IMR-90 (cell line): Measurements from ENCODE around the gene SLC39A11. TPM values are rescaled to one million over a fixed set of nuclear protein-coding genes. Genes with fewer than 3 reads are reported as not detected.
A peak's percentile ranks its signal among the peaks of the same experiment; 100 is the strongest.

Experiments used
- ATAC-seq: fragments of 200-7000 bp; cut with Tn5 transposase; 2 replicates; pipeline ENCODE4 v1.9.1; 2020; ENCODE audit warnings: low read depth, mild to moderate bottlenecking, moderate library complexity
- BruUV-seq: library from RNA; stranded (reverse); fragments of 400-500 nt; replicated peaks from 2 replicates; lab custom pipeline; 2021; lab: Mats Ljungman, UMichigan
- CTCF ChIA-PET: fragments of 300-600 bp; formaldehyde crosslinking; extraction: SDS; loops from one replicate; lab custom pipeline; 2021; ENCODE audit warnings: antibody characterized with exemption; lab: Yijun Ruan, JAX
- POLR2A ChIA-PET: fragments of 300-600 bp; sonication (Branson Sonifier 250); formaldehyde crosslinking; loops from one replicate; lab custom pipeline; 2022; ENCODE audit warnings: antibody characterized with exemption; ENCODE audit not compliant: unreplicated experiment; lab: Charles Lee
- DNase-seq: peaks from one replicate; pipeline ENCODE4 v3.0.0; 2013
- H2AFZ ChIP-seq: replicated peaks from 2 replicates; pipeline ENCODE3; 2013; ENCODE audit warnings: low read length, mild to moderate bottlenecking; ENCODE audit not compliant: poor library complexity
- H2AK5ac ChIP-seq: 2 replicates; pipeline ENCODE4 v1.6.1; 2013; ENCODE audit warnings: low read depth, low read length, inconsistent platforms
- H2AK9ac ChIP-seq: replicated peaks from 2 replicates; pipeline ENCODE3; 2013; ENCODE audit warnings: mild to moderate bottlenecking, low read depth, low read length, moderate library complexity; ENCODE audit not compliant: poor library complexity
- H2BK120ac ChIP-seq: 2 replicates; pipeline ENCODE4 v1.6.1; 2013; ENCODE audit warnings: low read depth, low read length, inconsistent platforms
- H2BK15ac ChIP-seq: 3 replicates; pipeline ENCODE4 v1.6.1; 2013; ENCODE audit warnings: low read depth, low read length, inconsistent platforms
- H2BK20ac ChIP-seq: 2 replicates; pipeline ENCODE4 v1.6.1; 2013; ENCODE audit warnings: low read depth, mild to moderate bottlenecking, inconsistent platforms, low read length, moderate library complexity
- H2BK5ac ChIP-seq: 2 replicates; pipeline ENCODE4 v1.6.1; 2013; ENCODE audit warnings: mild to moderate bottlenecking, low read depth, low read length, inconsistent platforms; ENCODE audit not compliant: poor library complexity, severe bottlenecking
- H3K14ac ChIP-seq: replicated peaks from 2 replicates; pipeline ENCODE4 v1.6.1; 2013; ENCODE audit warnings: low read depth, low read length, inconsistent platforms
- H3K18ac ChIP-seq: 2 replicates; pipeline ENCODE4 v1.6.1; 2013; ENCODE audit warnings: low read depth, low read length, control low read depth
- H3K23ac ChIP-seq: 2 replicates; pipeline ENCODE4 v1.6.1; 2013; ENCODE audit warnings: low read depth, low read length, inconsistent platforms
- H3K27ac ChIP-seq: 2 replicates; pipeline ENCODE4 v1.5.1; 2013; ENCODE audit warnings: mild to moderate bottlenecking, control low read depth, low read length; ENCODE audit not compliant: insufficient read depth
- H3K27me3 ChIP-seq: 2 replicates; pipeline ENCODE4 v1.6.1; 2013; ENCODE audit warnings: low read length; ENCODE audit not compliant: control insufficient read depth, insufficient read depth
- H3K36me3 ChIP-seq: 2 replicates; pipeline ENCODE4 v1.6.1; 2013; ENCODE audit warnings: low read length, mixed read lengths; ENCODE audit not compliant: control insufficient read depth, insufficient read depth
- H3K4ac ChIP-seq: 2 replicates; pipeline ENCODE4 v1.6.1; 2013; ENCODE audit warnings: low read depth, low read length, inconsistent platforms
- H3K4me1 ChIP-seq: 2 replicates; pipeline ENCODE4 v1.6.1; 2013; ENCODE audit warnings: low read length, mixed read lengths; ENCODE audit not compliant: control insufficient read depth, insufficient read depth
- H3K4me2 ChIP-seq: 2 replicates; pipeline ENCODE4 v1.6.1; 2013; ENCODE audit warnings: low read depth, mild to moderate bottlenecking, control low read depth, low read length, moderate library complexity
- H3K4me3 ChIP-seq: 2 replicates; pipeline ENCODE4 v1.5.1; 2013; ENCODE audit warnings: low read depth, mild to moderate bottlenecking, control low read depth, low read length, moderate library complexity; ENCODE audit not compliant: insufficient read depth
- H3K56ac ChIP-seq: 2 replicates; pipeline ENCODE4 v1.6.1; 2013; ENCODE audit warnings: low read length, inconsistent platforms; ENCODE audit not compliant: insufficient read depth; ENCODE audit errors: extremely low read depth
- H3K79me1 ChIP-seq, 2 experiments: 2 replicates each; pipeline ENCODE4 v1.6.1; 2013; ENCODE audit warnings: low read length in 2 of 2, inconsistent platforms in 1 of 2, low read depth in 1 of 2
- H3K9ac ChIP-seq: 2 replicates; pipeline ENCODE4 v1.6.1; 2013; ENCODE audit warnings: low read depth, low read length, control low read depth
- H3K9me1 ChIP-seq: 2 replicates; pipeline ENCODE4 v1.6.1; 2013; ENCODE audit warnings: low read length, inconsistent platforms; ENCODE audit not compliant: insufficient read depth
- H3K9me3 ChIP-seq: 2 replicates; pipeline ENCODE4 v1.6.1; 2013; ENCODE audit warnings: low read length; ENCODE audit not compliant: control insufficient read depth, insufficient read depth
- H4K20me1 ChIP-seq: 2 replicates; pipeline ENCODE4 v1.6.1; 2013; ENCODE audit warnings: low read length, inconsistent platforms; ENCODE audit not compliant: insufficient read depth
- H4K5ac ChIP-seq: 2 replicates; pipeline ENCODE4 v1.6.1; 2013; ENCODE audit warnings: mild to moderate bottlenecking, low read depth, low read length, control low read depth
- H4K8ac ChIP-seq, 2 experiments: 2 replicates each; pipeline ENCODE4 v1.6.1; 2013; ENCODE audit warnings: low read depth in 2 of 2, low read length in 2 of 2, control low read depth in 1 of 2, inconsistent platforms in 1 of 2
- H4K91ac ChIP-seq: 2 replicates; pipeline ENCODE4 v1.6.1; 2013; ENCODE audit warnings: low read depth, low read length, inconsistent platforms; ENCODE audit not compliant: insufficient read depth
- BHLHE40 ChIP-seq: fragments of 150-350 bp; IDR thresholded peaks from 2 replicates; pipeline ENCODE4 v1.6.1; 2016; ENCODE audit warnings: mild to moderate bottlenecking, low read depth, low read length
- CEBPB ChIP-seq: IDR thresholded peaks from 2 replicates; pipeline ENCODE4 v1.6.1; 2012; ENCODE audit warnings: low read depth, low read length, improper control_type of control experiment
- CHD1 ChIP-seq: IDR thresholded peaks from 2 replicates; pipeline ENCODE4 v1.6.1; 2012; ENCODE audit warnings: low read depth, low read length, improper control_type of control experiment
- MAFK ChIP-seq: IDR thresholded peaks from 2 replicates; pipeline ENCODE4 v1.6.1; 2012; ENCODE audit warnings: low read depth, low read length, improper control_type of control experiment
- MAZ ChIP-seq: IDR thresholded peaks from 2 replicates; pipeline ENCODE4 v1.6.1; 2012; ENCODE audit warnings: low read depth, mild to moderate bottlenecking, low read length, improper control_type of control experiment, moderate library complexity, borderline replicate concordance
- MXI1 ChIP-seq: IDR thresholded peaks from 2 replicates; pipeline ENCODE4 v1.6.1; 2012; ENCODE audit warnings: low read depth, mild to moderate bottlenecking, low read length, moderate library complexity, borderline replicate concordance
- NFE2L2 ChIP-seq: fragments of 150-350 bp; IDR thresholded peaks from 2 replicates; pipeline ENCODE4 v1.6.1; 2016; ENCODE audit warnings: low read depth, mild to moderate bottlenecking, low read length
- RAD21 ChIP-seq: IDR thresholded peaks from 2 replicates; pipeline ENCODE4 v1.6.1; 2012; ENCODE audit warnings: low read length, improper control_type of control experiment
- RCOR1 ChIP-seq: IDR thresholded peaks from 2 replicates; pipeline ENCODE4 v1.6.1; 2012; ENCODE audit warnings: mild to moderate bottlenecking, low read length, improper control_type of control experiment; ENCODE audit not compliant: insufficient replicate concordance
- RFX5 ChIP-seq: IDR thresholded peaks from 2 replicates; pipeline ENCODE4 v1.8.0; 2012; ENCODE audit warnings: low read depth, mild to moderate bottlenecking, low read length, moderate library complexity
- SMC3 ChIP-seq: fragments of 150-350 bp; IDR thresholded peaks from 2 replicates; pipeline ENCODE4 v1.6.1; 2016; ENCODE audit warnings: low read depth, mild to moderate bottlenecking, antibody characterized with exemption, low read length, moderate library complexity
- WGBS, 2 experiments: methylation state at CpG; one replicate each; pipeline versions ENCODE4 v1.1.5 to v1.1.7; 2013; ENCODE audit warnings: missing lambda C conversion rate in 2 of 2; ENCODE audit not compliant: insufficient read length in 1 of 2; ENCODE audit errors: extremely low coverage in 2 of 2; 5-methylcytosine and 5-hydroxymethylcytosine counted together
- dilution Hi-C: fragments of 300-500 bp; cut with HindIII; formaldehyde crosslinking; loops from one replicate; pipeline ENCODE4 v1.14.3; 2018; ENCODE audit warnings: low sequenced_read_pairs; ENCODE audit not compliant: unreplicated experiment
- in situ Hi-C: fragments of 300-500 bp; cut with MboI; formaldehyde crosslinking; loops from 3 replicates; pipeline ENCODE4 v1.14.3; 2019; ENCODE audit warnings: low sequenced_read_pairs, inconsistent platforms, mixed read lengths
- intact Hi-C: fragments of 100-400 bp; cut with micrococcal nuclease; formaldehyde crosslinking; loops from 2 replicates; pipeline ENCODE4 v1.10.0; 2022
- polyA plus RNA-seq, 3 experiments: library from polyadenylated mRNA; depleted of rRNA; stranded (reverse); fragments of >200 nt; gene quantifications; 2 replicates each; pipeline ENCODE4 v1.2.3, GENCODE V29; 2012; ENCODE audit warnings: low replicate concordance in 1 of 3
- total RNA-seq: library from RNA; depleted of rRNA; stranded (reverse); fragments of >200 nt; gene quantifications from 2 replicates; pipeline ENCODE4 v1.2.3, GENCODE V29; 2012
- TF ChIP-seq, protein P1 (sequence below): fragments of 150-350 bp; IDR thresholded peaks from 2 replicates; pipeline ENCODE4 v1.6.1; 2016; ENCODE audit warnings: low read depth, mild to moderate bottlenecking, low read length, moderate library complexity, borderline replicate concordance
- TF ChIP-seq, protein P2 (sequence below): fragments of 150-350 bp; IDR thresholded peaks from 2 replicates; pipeline ENCODE4 v1.6.1; 2017; ENCODE audit warnings: mild to moderate bottlenecking, antibody characterized with exemption, low read length, low read depth
- TF ChIP-seq, protein P3 (sequence below): conservative IDR thresholded peaks from 2 replicates; pipeline ENCODE4 v1.5.1; 2012; ENCODE audit warnings: mild to moderate bottlenecking, low read depth, low read length, improper control_type of control experiment

Gene SLC39A11
- total and polyA plus RNA-seq, 2 of the 4 experiments (the other 2 are of a cell fraction), result 8.8 to 14.3 TPM

DNA sequence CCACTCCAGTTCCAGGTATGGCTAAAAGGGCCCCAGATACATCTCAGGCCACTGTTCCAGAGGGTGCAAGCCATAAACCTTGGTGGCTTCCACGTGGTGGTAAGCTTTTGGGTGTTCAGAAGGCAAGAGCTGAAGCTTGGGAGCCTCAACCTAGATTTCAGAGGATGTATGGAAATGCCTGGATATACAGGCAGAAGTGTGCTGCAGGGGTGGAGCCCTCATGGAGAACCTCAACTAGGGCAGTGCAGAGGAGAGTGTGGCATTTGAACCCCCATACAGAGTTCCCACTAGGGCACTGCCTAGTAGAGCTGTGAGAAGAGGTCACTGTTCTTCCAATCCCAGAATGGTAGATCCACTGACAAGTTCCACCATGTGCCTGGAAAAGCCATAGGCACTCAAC, 267.3 kb downstream of the SLC39A11 start:
- Histone ChIP-seq H4K5ac (no peak overlapping the region), H3K36me3 (peaks cover 2% of the 10 kb centered on the region; the same call in 1 of the 2 replicates), H2BK15ac (no peak overlapping the region), H4K91ac (no peak overlapping the region), H3K27ac (no peak overlapping the region), H2BK5ac (no peak overlapping the region), H3K14ac (no peak overlapping the region), H3K9me1 (no peaks in the 10 kb centered on the region), H2BK20ac (no peak overlapping the region), H3K23ac (no peak overlapping the region), H4K20me1 (no peaks in the 10 kb centered on the region), H2AK5ac (no peak overlapping the region), H2AK9ac (peak overlapping the region; percentile 55), H2BK120ac (no peak overlapping the region), H3K56ac (no peak overlapping the region), H3K9ac (no peak overlapping the region), H3K4ac (no peak overlapping the region), H2AFZ (no peak overlapping the region), H3K18ac (no peak overlapping the region), H3K4me2 (no peak overlapping the region), H4K8ac (no peak overlapping the region), H3K9me3 (peaks cover 7% of the 10 kb centered on the region), H3K4me3 (no peak overlapping the region), H3K27me3 (no peaks in the 10 kb centered on the region), H3K79me1 (no peaks in the 10 kb centered on the region), H3K4me1 (no peaks in the 10 kb centered on the region)
- BruUV-seq, result no TSS peak
- POLR2A ChIA-PET, result no interaction called here
- dilution Hi-C loops, result no loop called here
- CTCF ChIA-PET, result no interaction called here
- TF ChIP-seq MAZ (no peak), SMC3 (no peak), BHLHE40 (no peak), CEBPB (no peak), CHD1 (no peak), MXI1 (no peak), NFE2L2 (no peak), MAFK (no peak), RAD21 (no peak), RCOR1 (no peak), RFX5 (no peak)
- TF ChIP-seq, protein P1, sequence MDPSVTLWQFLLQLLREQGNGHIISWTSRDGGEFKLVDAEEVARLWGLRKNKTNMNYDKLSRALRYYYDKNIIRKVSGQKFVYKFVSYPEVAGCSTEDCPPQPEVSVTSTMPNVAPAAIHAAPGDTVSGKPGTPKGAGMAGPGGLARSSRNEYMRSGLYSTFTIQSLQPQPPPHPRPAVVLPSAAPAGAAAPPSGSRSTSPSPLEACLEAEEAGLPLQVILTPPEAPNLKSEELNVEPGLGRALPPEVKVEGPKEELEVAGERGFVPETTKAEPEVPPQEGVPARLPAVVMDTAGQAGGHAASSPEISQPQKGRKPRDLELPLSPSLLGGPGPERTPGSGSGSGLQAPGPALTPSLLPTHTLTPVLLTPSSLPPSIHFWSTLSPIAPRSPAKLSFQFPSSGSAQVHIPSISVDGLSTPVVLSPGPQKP, result no peak
- TF ChIP-seq, protein P2, sequence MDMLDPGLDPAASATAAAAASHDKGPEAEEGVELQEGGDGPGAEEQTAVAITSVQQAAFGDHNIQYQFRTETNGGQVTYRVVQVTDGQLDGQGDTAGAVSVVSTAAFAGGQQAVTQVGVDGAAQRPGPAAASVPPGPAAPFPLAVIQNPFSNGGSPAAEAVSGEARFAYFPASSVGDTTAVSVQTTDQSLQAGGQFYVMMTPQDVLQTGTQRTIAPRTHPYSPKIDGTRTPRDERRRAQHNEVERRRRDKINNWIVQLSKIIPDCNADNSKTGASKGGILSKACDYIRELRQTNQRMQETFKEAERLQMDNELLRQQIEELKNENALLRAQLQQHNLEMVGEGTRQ, result no peak
- TF ChIP-seq, protein P3, sequence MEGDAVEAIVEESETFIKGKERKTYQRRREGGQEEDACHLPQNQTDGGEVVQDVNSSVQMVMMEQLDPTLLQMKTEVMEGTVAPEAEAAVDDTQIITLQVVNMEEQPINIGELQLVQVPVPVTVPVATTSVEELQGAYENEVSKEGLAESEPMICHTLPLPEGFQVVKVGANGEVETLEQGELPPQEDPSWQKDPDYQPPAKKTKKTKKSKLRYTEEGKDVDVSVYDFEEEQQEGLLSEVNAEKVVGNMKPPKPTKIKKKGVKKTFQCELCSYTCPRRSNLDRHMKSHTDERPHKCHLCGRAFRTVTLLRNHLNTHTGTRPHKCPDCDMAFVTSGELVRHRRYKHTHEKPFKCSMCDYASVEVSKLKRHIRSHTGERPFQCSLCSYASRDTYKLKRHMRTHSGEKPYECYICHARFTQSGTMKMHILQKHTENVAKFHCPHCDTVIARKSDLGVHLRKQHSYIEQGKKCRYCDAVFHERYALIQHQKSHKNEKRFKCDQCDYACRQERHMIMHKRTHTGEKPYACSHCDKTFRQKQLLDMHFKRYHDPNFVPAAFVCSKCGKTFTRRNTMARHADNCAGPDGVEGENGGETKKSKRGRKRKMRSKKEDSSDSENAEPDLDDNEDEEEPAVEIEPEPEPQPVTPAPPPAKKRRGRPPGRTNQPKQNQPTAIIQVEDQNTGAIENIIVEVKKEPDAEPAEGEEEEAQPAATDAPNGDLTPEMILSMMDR, result no peak
- in situ Hi-C loops, result no loop called here
- intact Hi-C loops, result no loop called here
- no CpG with 5 or more reads among the region's 1 CpG for WGBS, 2 experiments
- ATAC-seq (no peak), DNase-seq (no peak)
